SKM-1 (cell line): ENCODE results near the gene MCOLN1.

Experiments used
- DNase-seq: peaks from one replicate; lab custom pipeline; 2025; ENCODE audit not compliant: unreplicated experiment; lab: John Stamatoyannopoulos, UW

MCOLN1 gene

DNA sequence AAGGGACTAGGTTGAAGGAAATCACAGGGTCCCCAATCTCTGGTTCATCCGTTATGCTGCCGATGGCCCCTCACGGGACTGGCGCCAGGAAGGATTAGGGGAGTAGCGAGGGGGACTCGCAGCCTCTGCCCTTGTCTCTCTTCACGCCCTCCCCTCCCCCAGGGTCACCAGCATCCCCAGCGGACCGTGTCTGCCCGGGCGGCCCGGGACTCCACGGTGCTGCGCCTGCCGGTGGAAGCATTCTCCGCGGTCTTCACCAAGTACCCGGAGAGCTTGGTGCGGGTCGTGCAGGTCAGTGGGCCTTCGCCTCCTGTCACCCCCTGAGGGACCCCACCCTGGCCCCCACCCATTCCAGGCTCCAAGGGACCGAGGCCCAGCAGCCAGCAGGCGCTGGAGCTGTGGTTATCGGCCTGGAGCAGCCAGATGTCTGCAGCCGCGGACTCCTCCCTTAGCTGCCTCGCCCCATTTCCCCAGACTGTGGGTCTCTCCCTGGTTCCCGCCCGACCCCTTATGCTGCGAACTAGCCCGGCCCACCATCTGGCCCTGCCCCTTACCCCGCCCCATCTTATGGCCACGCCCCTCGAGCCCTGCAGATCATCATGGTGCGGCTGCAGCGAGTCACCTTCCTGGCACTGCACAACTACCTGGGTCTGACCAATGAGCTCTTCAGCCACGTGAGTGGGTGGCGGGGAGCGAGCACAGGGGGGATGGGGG is 18.5 kb downstream of the MCOLN1 start:
- DNase-seq = no peak

- no peak for DNase-seq
Observed at GRCh38 chr19:7541475-7541824, 19.0 kb downstream of the MCOLN1 start.

- no peak for DNase-seq
Observed at GRCh38 chr19:7541828-7542443, 19.5 kb downstream of the MCOLN1 start.

DNA sequence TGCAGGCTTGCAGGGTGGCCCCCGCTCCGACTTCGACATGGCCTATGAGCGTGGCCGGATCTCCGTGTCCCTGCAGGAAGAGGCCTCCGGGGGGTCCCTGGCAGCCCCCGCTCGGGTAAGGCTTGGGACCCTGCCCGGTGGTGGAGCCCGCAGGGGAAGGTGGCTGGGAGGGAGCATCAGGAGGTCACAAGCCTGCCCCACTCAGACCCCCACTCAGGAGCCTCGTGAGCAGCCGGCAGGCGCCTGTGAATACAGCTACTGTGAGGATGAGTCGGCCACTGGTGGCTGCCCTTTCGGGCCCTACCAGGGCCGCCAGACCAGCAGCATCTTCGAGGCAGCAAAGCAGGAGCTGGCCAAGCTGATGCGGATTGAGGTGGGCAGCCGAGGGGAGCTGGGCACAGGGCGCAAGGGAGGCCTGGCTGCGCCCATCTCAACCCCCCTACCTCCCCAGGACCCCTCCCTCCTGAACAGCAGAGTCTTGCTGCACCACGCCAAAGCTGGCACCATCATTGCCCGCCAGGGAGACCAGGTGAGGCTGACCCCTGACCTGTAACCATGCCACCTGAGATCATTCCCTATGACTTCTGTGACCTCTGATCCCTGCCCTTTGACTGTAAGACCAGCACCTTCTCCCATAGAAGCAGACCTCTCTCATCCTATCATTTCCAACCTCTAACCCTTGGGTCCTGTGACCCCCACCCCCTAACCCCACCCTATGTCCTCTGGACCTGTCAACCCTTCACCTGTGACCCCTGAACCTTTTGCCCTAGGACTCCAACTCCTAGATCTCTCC is 20.3 kb downstream of the MCOLN1 start:
- no peak for DNase-seq

DNA sequence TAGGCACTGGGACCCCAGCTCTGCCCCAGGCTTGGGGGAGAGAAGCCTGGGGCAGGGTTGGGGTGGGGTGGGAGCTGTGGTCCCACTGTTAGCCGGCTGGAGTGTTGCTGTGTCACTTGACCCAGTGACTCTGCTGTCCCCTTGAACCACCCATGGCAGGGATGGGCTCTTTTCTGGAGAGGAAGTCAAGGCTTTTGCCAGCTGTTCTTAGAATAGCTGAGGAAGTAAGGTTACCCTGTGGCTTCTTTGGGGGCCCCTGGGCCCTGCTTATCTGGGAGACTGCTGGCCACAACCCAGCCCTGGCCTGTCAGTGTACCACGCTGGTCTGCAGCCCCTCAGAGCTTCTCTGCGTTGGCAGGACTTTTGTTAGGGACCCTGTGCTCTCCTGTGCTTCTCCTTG is 22.2 kb downstream of the MCOLN1 start:
- peak; percentile 71 for DNase-seq

DNA sequence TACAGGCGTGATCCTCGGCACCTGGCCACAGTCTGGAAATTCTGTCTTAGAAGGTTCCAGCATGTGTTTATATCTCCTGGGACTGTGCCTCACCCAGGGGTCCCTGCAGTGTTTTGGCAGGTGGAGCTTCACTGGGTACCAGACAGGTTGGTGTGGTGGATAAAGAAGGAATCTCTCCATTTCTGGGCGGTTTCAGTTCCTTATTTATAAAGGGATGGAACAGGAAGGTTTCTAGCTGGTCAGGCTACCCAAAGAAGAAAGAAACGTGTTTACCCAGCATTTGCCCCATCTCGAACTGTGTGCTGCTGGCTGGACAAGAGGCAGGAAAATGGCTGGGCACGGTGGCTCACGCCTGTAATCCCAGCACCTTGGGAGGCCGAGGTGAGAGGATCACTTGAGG is 22.9 kb downstream of the MCOLN1 start:
- no peak for DNase-seq

- DNase-seq = peak; percentile 54
Observed at GRCh38 chr19:7545904-7546303, 23.5 kb downstream of the MCOLN1 start.

DNA sequence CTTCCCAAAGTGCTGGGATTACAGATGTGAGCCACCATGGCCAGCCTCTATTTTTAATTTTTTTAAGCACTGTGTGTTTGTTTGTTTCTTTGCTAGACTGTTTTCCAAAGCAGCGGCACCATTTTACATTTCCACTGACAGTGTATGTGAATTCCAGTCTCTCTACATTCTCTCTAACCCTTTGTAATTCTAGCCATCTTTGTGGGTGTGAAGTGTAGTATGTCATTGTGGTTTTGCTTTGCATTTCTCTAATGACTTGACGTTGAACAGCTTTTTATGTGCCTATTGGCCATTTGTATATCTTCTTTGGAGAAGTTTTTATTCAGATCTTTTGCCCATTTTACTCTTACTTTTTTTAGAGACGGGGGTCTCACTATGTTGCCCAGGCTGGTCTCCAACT is 24.7 kb downstream of the MCOLN1 start:
- DNase-seq = no peak

- DNase-seq = no peak
Observed at GRCh38 chr19:7549429-7550148, 27.2 kb downstream of the MCOLN1 start.

- DNase-seq = no peak
Observed at GRCh38 chr19:7550169-7550770, 27.8 kb downstream of the MCOLN1 start.

DNA sequence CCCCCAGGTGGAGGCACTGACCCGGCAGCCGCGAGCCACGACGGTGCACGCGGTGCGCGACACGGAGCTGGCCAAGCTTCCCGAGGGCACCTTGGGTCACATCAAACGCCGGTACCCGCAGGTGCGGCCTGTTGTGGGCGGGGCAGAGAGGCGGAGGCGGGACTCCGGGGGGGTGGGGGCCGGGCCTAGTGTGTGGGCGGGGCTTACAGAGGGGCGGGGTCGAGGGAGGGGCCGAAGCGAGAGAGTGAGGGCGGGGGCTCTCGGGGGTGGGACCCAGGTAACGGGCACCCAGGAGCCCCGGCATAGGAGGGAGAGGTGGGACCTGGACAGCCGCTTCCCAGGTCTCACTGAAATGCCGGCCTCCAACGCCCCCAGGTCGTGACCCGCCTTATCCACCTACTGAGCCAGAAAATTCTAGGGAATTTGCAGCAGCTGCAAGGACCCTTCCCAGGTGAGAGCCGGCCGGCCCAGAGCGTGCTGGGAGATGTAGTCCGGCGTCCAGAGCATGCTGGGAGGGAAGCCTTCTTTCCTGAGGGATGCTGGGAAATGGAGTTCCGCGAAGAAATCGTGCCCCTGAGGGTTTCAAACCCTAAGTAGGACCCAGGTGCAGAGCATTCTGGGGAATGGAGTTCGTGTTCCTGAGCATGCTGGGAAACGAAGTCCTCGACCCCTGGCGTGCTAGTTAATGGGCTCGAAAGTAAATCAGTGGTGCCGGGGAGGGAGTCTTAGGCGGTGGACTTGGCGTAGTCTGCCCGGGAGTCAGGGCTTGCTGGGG is 28.8 kb downstream of the MCOLN1 start:
- DNase-seq = no peak

- no peak for DNase-seq
Observed at GRCh38 chr19:7552781-7553180, 30.4 kb downstream of the MCOLN1 start.

GRCh38 chr19:7554565-7554964 is 32.1 kb downstream of the MCOLN1 start:
- DNase-seq = no peak

- DNase-seq = no peak
Observed at GRCh38 chr19:7554990-7555864, 32.8 kb downstream of the MCOLN1 start.

DNA sequence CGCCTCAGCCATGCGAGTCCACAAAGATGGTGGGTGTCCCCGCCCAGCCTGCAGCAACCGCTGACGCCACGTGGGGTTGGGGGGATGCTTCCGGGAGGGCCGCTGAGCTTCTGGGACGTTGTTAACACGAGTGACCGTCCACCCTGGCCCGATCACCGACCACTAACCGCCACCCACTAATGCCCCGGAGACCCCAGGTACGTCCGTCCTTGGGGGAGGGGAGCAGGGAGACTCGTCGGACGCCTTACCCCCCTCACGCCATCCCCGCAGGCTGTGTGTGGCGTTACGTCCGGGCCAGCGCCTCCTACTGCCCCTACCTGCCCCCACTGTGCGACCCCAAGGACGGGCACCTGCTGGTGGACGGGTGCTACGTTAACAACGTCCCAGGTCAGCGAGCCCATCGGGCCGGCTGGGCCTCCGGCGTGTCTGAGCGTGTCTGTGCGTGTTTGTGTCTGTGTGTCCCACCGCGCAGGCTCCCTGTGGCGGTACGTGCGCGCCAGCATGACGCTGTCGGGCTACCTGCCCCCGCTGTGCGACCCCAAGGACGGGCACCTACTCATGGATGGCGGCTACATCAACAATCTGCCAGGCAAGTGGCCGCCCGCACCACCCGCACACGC is 34.4 kb downstream of the MCOLN1 start:
- DNase-seq = no peak

DNA sequence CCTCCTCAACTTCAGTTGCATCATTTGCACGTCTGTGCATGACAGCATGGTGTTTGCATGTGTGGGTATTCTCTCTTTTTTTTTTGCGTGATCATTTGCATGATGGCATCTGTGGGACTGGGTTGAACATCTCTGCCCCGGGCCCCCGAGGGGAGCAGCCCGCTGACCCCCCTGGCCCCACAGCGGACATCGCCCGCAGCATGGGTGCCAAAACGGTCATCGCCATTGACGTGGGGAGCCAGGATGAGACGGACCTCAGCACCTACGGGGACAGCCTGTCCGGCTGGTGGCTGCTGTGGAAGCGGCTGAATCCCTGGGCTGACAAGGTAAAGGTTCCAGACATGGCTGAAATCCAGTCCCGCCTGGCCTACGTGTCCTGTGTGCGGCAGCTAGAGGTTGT is 36.2 kb downstream of the MCOLN1 start:
- no peak for DNase-seq

- no peak for DNase-seq
Observed at GRCh38 chr19:7559102-7559501, 36.7 kb downstream of the MCOLN1 start.

DNA sequence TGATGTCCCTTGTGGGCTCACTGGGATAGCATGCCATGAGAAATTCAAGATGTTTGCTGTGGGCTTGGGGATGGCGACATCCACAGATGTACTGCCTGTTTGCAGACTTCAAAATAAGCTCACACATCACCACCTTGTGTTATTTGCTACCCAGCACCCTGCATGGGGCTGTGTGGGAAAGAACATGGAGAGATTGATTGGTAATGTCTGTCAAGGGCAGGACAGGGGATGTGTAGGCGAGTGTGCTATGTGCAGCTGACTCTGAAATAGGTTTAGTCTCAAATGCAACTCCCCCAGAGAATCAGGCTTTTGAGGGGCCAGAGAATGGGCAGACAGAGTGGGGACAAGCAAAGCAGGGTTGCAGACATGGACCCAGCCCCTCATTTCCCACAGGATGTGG is 37.8 kb downstream of the MCOLN1 start:
- no peak for DNase-seq

DNA sequence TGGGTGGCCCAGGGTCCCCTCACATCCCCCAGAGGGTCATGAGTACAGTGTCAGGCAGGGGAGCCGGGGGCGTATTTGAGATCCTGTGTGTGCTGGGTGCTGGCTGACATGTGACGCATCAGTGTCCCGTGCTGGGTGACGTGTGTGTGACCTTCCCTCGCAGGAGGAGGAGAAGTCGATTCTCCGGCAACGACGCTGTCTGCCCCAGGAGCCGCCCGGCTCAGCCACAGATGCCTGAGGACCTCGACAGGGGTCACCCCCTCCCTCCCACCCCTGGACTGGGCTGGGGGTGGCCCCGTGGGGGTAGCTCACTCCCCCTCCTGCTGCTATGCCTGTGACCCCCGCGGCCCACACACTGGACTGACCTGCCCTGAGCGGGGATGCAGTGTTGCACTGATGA is 38.9 kb downstream of the MCOLN1 start:
- no peak for DNase-seq
